GM19328 (cell line): ENCODE measurements around the gene NEAT1.

Experiments used
- ATAC-seq: cut with Tn5 transposase; IDR thresholded peaks from one replicate; pipeline ENCODE4 v1.9.1; 2021; ENCODE audit warnings: mild to moderate bottlenecking, moderate library complexity; ENCODE audit not compliant: unreplicated experiment

The NEAT1 gene

GRCh38 chr11:65478388-65479183 is 56.0 kb downstream of the NEAT1 start:
- ATAC-seq = no peak

- ATAC-seq = no peak
Measured at GRCh38 chr11:65479184-65480145, 56.9 kb downstream of the NEAT1 start.

GRCh38 chr11:65482306-65482850 is 59.8 kb downstream of the NEAT1 start:
- ATAC-seq = no peak

- no peak for ATAC-seq
Measured at GRCh38 chr11:65485920-65486219, 63.3 kb downstream of the NEAT1 start.

- no peak for ATAC-seq
Measured at GRCh38 chr11:65486570-65487466, 64.2 kb downstream of the NEAT1 start.

- ATAC-seq = no peak
Measured at GRCh38 chr11:65487467-65488272, 65.1 kb downstream of the NEAT1 start.

- ATAC-seq = no peak
Measured at GRCh38 chr11:65488273-65489034, 65.9 kb downstream of the NEAT1 start.

- no peak for ATAC-seq
Measured at GRCh38 chr11:65489035-65489705, 66.6 kb downstream of the NEAT1 start.

GRCh38 chr11:65489706-65490320 is 67.2 kb downstream of the NEAT1 start:
- no peak for ATAC-seq

- no peak for ATAC-seq
Measured at GRCh38 chr11:65491163-65491465, 68.5 kb downstream of the NEAT1 start.

- no peak for ATAC-seq
Measured at GRCh38 chr11:65491614-65492386, 69.2 kb downstream of the NEAT1 start.

- no peak for ATAC-seq
Measured at GRCh38 chr11:65492387-65492636, 69.7 kb downstream of the NEAT1 start.

GRCh38 chr11:65492637-65493366 is 70.2 kb downstream of the NEAT1 start:
- no peak for ATAC-seq

GRCh38 chr11:65493367-65494176 is 71.0 kb downstream of the NEAT1 start:
- no peak for ATAC-seq
